Mesothelial cell of epicardium (in vitro differentiated cells): ENCODE measurements around the gene ZNF264. TPM values are rescaled to one million over a fixed set of nuclear protein-coding genes. Genes with fewer than 3 reads are reported as not detected.

Experiments used
- DNase-seq, 2 experiments: peaks; one replicate each; pipeline ENCODE4 v3.0.0; 2021; ENCODE audit warnings: low spot score in 2 of 2; ENCODE audit not compliant: unreplicated experiment in 2 of 2
- H3K27ac Mint-ChIP-seq: 2 replicates; pipeline ENCODE4 v1.8.0; 2021; ENCODE audit warnings: mixed read lengths
- H3K27me3 Mint-ChIP-seq: 2 replicates; pipeline ENCODE4 v1.8.0; 2021; ENCODE audit warnings: low read depth, mixed read lengths
- H3K36me3 Mint-ChIP-seq: 2 replicates; pipeline ENCODE4 v1.8.0; 2021; ENCODE audit warnings: mixed read lengths
- H3K4me1 Mint-ChIP-seq: 2 replicates; pipeline ENCODE4 v1.8.0; 2021; ENCODE audit warnings: mixed read lengths
- H3K4me3 Mint-ChIP-seq: 2 replicates; pipeline ENCODE4 v1.8.0; 2021; ENCODE audit warnings: mild to moderate bottlenecking, moderate library complexity, mixed read lengths
- H3K9me3 Mint-ChIP-seq: 2 replicates; pipeline ENCODE4 v1.8.0; 2021; ENCODE audit warnings: mixed read lengths
- CTCF ChIP-seq: fragments of 200-600 bp; sonication (generic); IDR thresholded peaks from one replicate; pipeline ENCODE4 v1.5.0; 2021; ENCODE audit warnings: antibody characterized with exemption; ENCODE audit not compliant: unreplicated experiment
- total RNA-seq: library from RNA; stranded (reverse); gene quantifications from 3 replicates; pipeline ENCODE4 v1.2.1, GENCODE V29; 2021

ZNF264 gene
- total RNA-seq: 39.6 to 43.0 TPM (median 41.1 TPM) in 3 replicates

- Mint-ChIP-seq H3K4me1 (peaks cover 23% of the 10 kb centered on the region), H3K27me3 (peaks cover 3% of the 10 kb centered on the region)
Measured at GRCh38 chr19:57191141-57192076, at the start of gene ZNF264. TSS of gene ZNF264 (plus strand) at chr19:57191500. CDS start at chr19:57191914, 414 bp downstream.

GRCh38 chr19:57141699-57142098 lies 49.6 kb upstream of the ZNF264 start:
- no peak overlapping the region for H3K4me3 Mint-ChIP-seq
- no peak overlapping the region for H3K27ac Mint-ChIP-seq
- H3K9me3 Mint-ChIP-seq: peaks cover 41% of the 10 kb centered on the region
- H3K27me3 Mint-ChIP-seq: no peaks in the 10 kb centered on the region
- H3K36me3 Mint-ChIP-seq: peaks cover 4% of the 10 kb centered on the region
- DNase-seq: no peak
- H3K4me1 Mint-ChIP-seq: no peaks in the 10 kb centered on the region
- TF ChIP-seq CTCF: no peak

More at GRCh38 chr19:57191141-57192076, at the start of gene ZNF264:
- Mint-ChIP-seq H3K27ac (peak within 1 kb of the TSS; percentile 98), H3K9me3 (peaks cover 23% of the 10 kb centered on the region), H3K4me3 (peak within 1 kb of the TSS; percentile 95), H3K36me3 (peaks cover 51% of the 10 kb centered on the region)
- no peak for TF ChIP-seq CTCF
- DNase-seq: peak; percentile 64 to 88

- Mint-ChIP-seq H3K4me3 (no peak overlapping the region), H3K36me3 (peaks cover 2% of the 10 kb centered on the region)
Measured at GRCh38 chr19:57152921-57153320, 38.4 kb upstream of the ZNF264 start.

GRCh38 chr19:57161985-57162539 lies 29.2 kb upstream of the ZNF264 start:
- Mint-ChIP-seq H3K36me3 (peaks cover 6% of the 10 kb centered on the region), H3K9me3 (peaks cover 49% of the 10 kb centered on the region), H3K27ac (no peak overlapping the region), H3K4me1 (no peaks in the 10 kb centered on the region), H3K4me3 (no peak overlapping the region), H3K27me3 (no peaks in the 10 kb centered on the region)
- TF ChIP-seq CTCF: no peak
- DNase-seq: no peak

More at GRCh38 chr19:57152921-57153320, 38.4 kb upstream of the ZNF264 start:
- Mint-ChIP-seq H3K9me3 (peaks cover 53% of the 10 kb centered on the region), H3K4me1 (no peaks in the 10 kb centered on the region), H3K27ac (no peak overlapping the region), H3K27me3 (no peaks in the 10 kb centered on the region)
- no peak for DNase-seq
- TF ChIP-seq CTCF: no peak

- no peaks in the 10 kb centered on the region for H3K27me3 Mint-ChIP-seq
- peaks cover 6% of the 10 kb centered on the region for H3K36me3 Mint-ChIP-seq
- no peak for DNase-seq
- peaks cover 46% of the 10 kb centered on the region for H3K9me3 Mint-ChIP-seq
- no peak overlapping the region for H3K27ac Mint-ChIP-seq
- no peaks in the 10 kb centered on the region for H3K4me1 Mint-ChIP-seq
- TF ChIP-seq CTCF: no peak
- no peak overlapping the region for H3K4me3 Mint-ChIP-seq
Measured at GRCh38 chr19:57165846-57166245, 25.5 kb upstream of the ZNF264 start.
